AG09309 (cell line): ENCODE data around the gene PLBD1.

Source experiments
- DNase-seq: peaks from one replicate; pipeline ENCODE4 v3.0.0-alpha.2; 2010; ENCODE audit warnings: low read depth
- H3K4me3 ChIP-seq: 2 replicates; pipeline ENCODE4 v1.5.1; 2011; ENCODE audit warnings: mild to moderate bottlenecking, low read depth, low read length, moderate library complexity; ENCODE audit not compliant: control insufficient read depth
- TF ChIP-seq, protein P1 (sequence below): IDR thresholded peaks from 2 replicates; pipeline ENCODE4 v1.5.1; 2011; ENCODE audit warnings: mild to moderate bottlenecking, low read depth, low read length, inconsistent platforms; ENCODE audit not compliant: insufficient read depth, control insufficient read depth; ENCODE audit errors: missing control alignments

The PLBD1 gene

GRCh38 chr12:14588571-14588970, 20.9 kb upstream of the PLBD1 start:
- TF ChIP-seq, protein P1, sequence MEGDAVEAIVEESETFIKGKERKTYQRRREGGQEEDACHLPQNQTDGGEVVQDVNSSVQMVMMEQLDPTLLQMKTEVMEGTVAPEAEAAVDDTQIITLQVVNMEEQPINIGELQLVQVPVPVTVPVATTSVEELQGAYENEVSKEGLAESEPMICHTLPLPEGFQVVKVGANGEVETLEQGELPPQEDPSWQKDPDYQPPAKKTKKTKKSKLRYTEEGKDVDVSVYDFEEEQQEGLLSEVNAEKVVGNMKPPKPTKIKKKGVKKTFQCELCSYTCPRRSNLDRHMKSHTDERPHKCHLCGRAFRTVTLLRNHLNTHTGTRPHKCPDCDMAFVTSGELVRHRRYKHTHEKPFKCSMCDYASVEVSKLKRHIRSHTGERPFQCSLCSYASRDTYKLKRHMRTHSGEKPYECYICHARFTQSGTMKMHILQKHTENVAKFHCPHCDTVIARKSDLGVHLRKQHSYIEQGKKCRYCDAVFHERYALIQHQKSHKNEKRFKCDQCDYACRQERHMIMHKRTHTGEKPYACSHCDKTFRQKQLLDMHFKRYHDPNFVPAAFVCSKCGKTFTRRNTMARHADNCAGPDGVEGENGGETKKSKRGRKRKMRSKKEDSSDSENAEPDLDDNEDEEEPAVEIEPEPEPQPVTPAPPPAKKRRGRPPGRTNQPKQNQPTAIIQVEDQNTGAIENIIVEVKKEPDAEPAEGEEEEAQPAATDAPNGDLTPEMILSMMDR, result no peak
- no peak overlapping the region for H3K4me3 ChIP-seq
- no peak for DNase-seq

GRCh38 chr12:14578646-14579045, 11.0 kb upstream of the PLBD1 start:
- no peak overlapping the region for H3K4me3 ChIP-seq
- TF ChIP-seq, protein P1, result no peak
- DNase-seq, result no peak

GRCh38 chr12:14577344-14577743, 9.7 kb upstream of the PLBD1 start:
- TF ChIP-seq, protein P1, result no peak
- DNase-seq, result no peak
- no peak overlapping the region for H3K4me3 ChIP-seq

DNA sequence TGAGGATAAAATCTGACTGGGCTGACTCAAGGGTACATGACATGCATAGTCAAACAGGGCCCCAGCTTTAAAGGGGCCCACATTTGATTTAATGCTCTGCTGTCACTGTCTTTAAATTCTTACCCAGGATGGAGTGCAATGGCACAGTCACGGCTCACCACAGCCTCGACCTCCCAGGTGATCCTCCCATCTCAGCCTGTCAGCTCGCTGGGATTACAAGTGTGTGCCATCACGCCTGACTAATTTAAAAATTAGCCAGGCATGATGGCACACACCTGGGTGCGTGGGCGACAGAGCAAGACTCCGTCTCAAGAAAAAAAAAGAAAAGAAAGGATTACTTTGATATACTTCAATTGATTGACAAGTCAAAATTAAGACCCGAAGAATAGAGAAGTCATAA, 9.2 kb upstream of the PLBD1 start:
- TF ChIP-seq, protein P1, result no peak
- DNase-seq, result no peak
- H3K4me3 ChIP-seq, result no peak overlapping the region

GRCh38 chr12:14575585-14575984, 7.9 kb upstream of the PLBD1 start:
- no peak for DNase-seq
- TF ChIP-seq, protein P1, result no peak
- no peak overlapping the region for H3K4me3 ChIP-seq

- no peak for DNase-seq
Observed at GRCh38 chr12:14573118-14573517, 5.4 kb upstream of the PLBD1 start.

More at GRCh38 chr12:14573118-14573517, 5.4 kb upstream of the PLBD1 start:
- TF ChIP-seq, protein P1, result no peak
- no peak overlapping the region for H3K4me3 ChIP-seq
